HL-60/S4 treated with retinoic acid at 250 ng/mL for 4 days and 3 days (cell line): ENCODE data around the gene SBNO1.
"Not testable (repeated sequence)": the region's sequence is repeated elsewhere in the genome, so short reads cannot be mapped to it uniquely, and the experiment has no call there.

ENCODE experiments used
- in situ Hi-C: fragments of 300-500 bp; cut with MboI; formaldehyde crosslinking; loops from 2 replicates; pipeline ENCODE4 v1.7.0; 2022; ENCODE audit warnings: low sequenced_read_pairs

Gene SBNO1

GRCh38 chr12:123388951-123389559, 24.4 kb upstream of the SBNO1 start:
- in situ Hi-C loops: no loop called here

- in situ Hi-C loops: no loop called here
These were observed 23.7 kb upstream of the SBNO1 start for GRCh38 chr12:123388177-123388950.

- in situ Hi-C loops: no loop called here
These were observed 23.0 kb upstream of the SBNO1 start for GRCh38 chr12:123387508-123388176.

- in situ Hi-C loops: not testable (repeated sequence)
These were observed 20.9 kb upstream of the SBNO1 start for GRCh38 chr12:123385536-123385935.

GRCh38 chr12:123384994-123385376, 20.3 kb upstream of the SBNO1 start:
- in situ Hi-C loops: no loop called here

- in situ Hi-C loops: no loop called here
These were observed 19.8 kb upstream of the SBNO1 start for GRCh38 chr12:123384318-123384993.

- in situ Hi-C loops: no loop called here
These were observed 18.0 kb upstream of the SBNO1 start for GRCh38 chr12:123382684-123383083.

GRCh38 chr12:123379391-123379790, 14.7 kb upstream of the SBNO1 start:
- in situ Hi-C loops: no loop called here

- in situ Hi-C loops: not testable (repeated sequence)
These were observed 7.8 kb upstream of the SBNO1 start for GRCh38 chr12:123372415-123372814.

- in situ Hi-C loops: not testable (repeated sequence)
These were observed 7.2 kb upstream of the SBNO1 start for GRCh38 chr12:123371667-123372368.

- in situ Hi-C loops: no loop called here
These were observed 4.6 kb upstream of the SBNO1 start for GRCh38 chr12:123369229-123369628.

GRCh38 chr12:123368431-123368830, 3.8 kb upstream of the SBNO1 start:
- in situ Hi-C loops: not testable (repeated sequence)

GRCh38 chr12:123367511-123367910, 2.9 kb upstream of the SBNO1 start:
- in situ Hi-C loops: no loop called here

GRCh38 chr12:123365025-123365917, 624 bp upstream of the SBNO1 start:
- in situ Hi-C loops: no loop called here

- in situ Hi-C loops: no loop called here
These were observed 711 bp downstream of the SBNO1 start for GRCh38 chr12:123363740-123364531.

GRCh38 chr12:123363390-123363739, 1.3 kb downstream of the SBNO1 start:
- in situ Hi-C loops: no loop called here

GRCh38 chr12:123358035-123358434, 6.6 kb downstream of the SBNO1 start:
- in situ Hi-C loops: no loop called here

- in situ Hi-C loops: no loop called here
These were observed 8.4 kb downstream of the SBNO1 start for GRCh38 chr12:123356159-123356670.

- in situ Hi-C loops: no loop called here
These were observed 10.0 kb downstream of the SBNO1 start for GRCh38 chr12:123354600-123354999.
